Measurements from ENCODE around the gene IGF2R. TPM values are rescaled to one million over a fixed set of nuclear protein-coding genes. Genes with fewer than 3 reads are reported as not detected.

Gene IGF2R
- total and polyA plus RNA-seq, 5 donors from 2014 or later, result 8.8 to 71.2 (median 10.0) TPM

DNA sequence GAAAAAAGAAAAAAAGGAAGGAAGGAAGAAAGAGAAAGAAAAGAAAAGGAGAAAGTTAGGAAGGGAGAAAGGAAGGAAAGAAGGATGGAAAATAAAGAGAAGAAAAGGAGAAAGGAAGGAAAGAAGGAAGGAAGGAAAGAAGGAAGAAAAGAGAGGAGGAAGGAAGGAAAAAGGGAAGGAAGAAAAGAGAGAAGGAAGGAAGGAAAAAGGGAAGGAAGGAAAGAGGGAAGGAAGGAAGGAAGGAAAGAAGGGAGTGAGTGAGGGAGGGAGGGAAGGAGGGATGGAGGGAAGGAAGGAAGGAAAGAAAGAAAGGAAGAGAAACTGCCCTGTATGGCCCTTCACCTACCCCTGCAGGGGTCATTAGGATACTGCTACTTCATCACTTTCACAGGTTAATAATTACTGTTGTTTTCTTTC lies 12.9 kb upstream of the IGF2R start:
- H3K27me3 ChIP-seq (ENCODE audit: control insufficient read depth, insufficient read depth, low read length), result no peaks in the 10 kb centered on the region
- Mint-ChIP-seq H3K9me3 (no peaks in the 10 kb centered on the region), H3K27me3 (peaks cover 5% of the 10 kb centered on the region), H3K4me1 (no peaks in the 10 kb centered on the region), H3K4me3 (no peak overlapping the region), H3K27ac (no peak overlapping the region), H3K36me3 (no peaks in the 10 kb centered on the region)
- H3K27ac ChIP-seq (ENCODE audit: insufficient read depth, low read length, poor library complexity, severe bottlenecking), result no peak overlapping the region
- DNase-seq (no peak), ATAC-seq (ENCODE audit: low read depth in 2 of 2) (no peak)
- H3K4me1 ChIP-seq (ENCODE audit: control insufficient read depth, insufficient read depth, low read length, poor library complexity, severe bottlenecking), result no peaks in the 10 kb centered on the region
- no peaks in the 10 kb centered on the region for H3K9me3 ChIP-seq (ENCODE audit: control insufficient read depth in 2 of 2, low read length in 2 of 2)
- no peaks in the 10 kb centered on the region for H3K36me3 ChIP-seq (ENCODE audit: control insufficient read depth, insufficient read depth, low read length)
- no peak overlapping the region for H3K4me3 ChIP-seq (ENCODE audit: low read depth, low read length)

DNA sequence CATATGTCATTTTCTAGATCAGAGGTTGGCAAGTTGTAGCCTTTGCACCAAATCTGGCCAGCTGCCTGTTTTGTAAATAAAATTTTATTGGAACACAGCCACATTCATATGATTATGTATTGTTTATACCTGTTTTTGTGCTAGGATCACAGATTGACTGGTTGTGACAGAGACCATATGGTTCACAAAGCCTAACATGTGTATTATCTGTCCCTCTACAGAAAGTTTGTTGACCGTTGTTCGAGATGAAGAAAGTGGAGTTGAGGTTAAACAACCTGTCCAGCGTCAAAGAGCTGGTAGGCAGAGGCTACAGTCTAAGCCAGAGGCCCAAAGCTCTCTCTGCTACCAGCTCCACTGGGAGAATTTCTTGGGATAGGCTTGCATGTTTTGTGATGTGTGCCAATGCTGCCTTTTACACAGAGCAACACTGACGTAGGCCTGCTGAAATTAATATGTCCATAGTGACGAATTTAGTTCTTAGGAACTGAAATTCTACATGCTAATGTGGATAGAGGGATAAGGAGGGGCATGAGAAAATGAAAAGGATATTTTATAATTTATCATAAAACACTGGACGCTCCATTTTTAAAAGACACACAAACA lies 11.7 kb upstream of the IGF2R start:
- Mint-ChIP-seq H3K36me3 (no peaks in the 10 kb centered on the region), H3K4me1 (no peaks in the 10 kb centered on the region), H3K9me3 (peaks cover 0 to 5% (median 0%) of the 10 kb centered on the region in 7 donors), H3K27ac (no peak overlapping the region), H3K27me3 (peaks cover 9% of the 10 kb centered on the region), H3K4me3 (no peak overlapping the region)
- Histone ChIP-seq H3K4me3 (ENCODE audit: low read depth, low read length) (no peak overlapping the region), H3K27ac (ENCODE audit: insufficient read depth, low read length, poor library complexity, severe bottlenecking) (no peak overlapping the region), H3K36me3 (ENCODE audit: control insufficient read depth, insufficient read depth, low read length) (no peaks in the 10 kb centered on the region), H3K4me1 (ENCODE audit: control insufficient read depth, insufficient read depth, low read length, poor library complexity, severe bottlenecking) (no peaks in the 10 kb centered on the region), H3K27me3 (ENCODE audit: control insufficient read depth, insufficient read depth, low read length) (peaks cover 3% of the 10 kb centered on the region), H3K9me3 (ENCODE audit: control insufficient read depth in 2 of 2, low read length in 2 of 2) (no peaks in the 10 kb centered on the region)
- ATAC-seq (ENCODE audit: low read depth in 2 of 2) (no peak), DNase-seq (no peak)

DNA sequence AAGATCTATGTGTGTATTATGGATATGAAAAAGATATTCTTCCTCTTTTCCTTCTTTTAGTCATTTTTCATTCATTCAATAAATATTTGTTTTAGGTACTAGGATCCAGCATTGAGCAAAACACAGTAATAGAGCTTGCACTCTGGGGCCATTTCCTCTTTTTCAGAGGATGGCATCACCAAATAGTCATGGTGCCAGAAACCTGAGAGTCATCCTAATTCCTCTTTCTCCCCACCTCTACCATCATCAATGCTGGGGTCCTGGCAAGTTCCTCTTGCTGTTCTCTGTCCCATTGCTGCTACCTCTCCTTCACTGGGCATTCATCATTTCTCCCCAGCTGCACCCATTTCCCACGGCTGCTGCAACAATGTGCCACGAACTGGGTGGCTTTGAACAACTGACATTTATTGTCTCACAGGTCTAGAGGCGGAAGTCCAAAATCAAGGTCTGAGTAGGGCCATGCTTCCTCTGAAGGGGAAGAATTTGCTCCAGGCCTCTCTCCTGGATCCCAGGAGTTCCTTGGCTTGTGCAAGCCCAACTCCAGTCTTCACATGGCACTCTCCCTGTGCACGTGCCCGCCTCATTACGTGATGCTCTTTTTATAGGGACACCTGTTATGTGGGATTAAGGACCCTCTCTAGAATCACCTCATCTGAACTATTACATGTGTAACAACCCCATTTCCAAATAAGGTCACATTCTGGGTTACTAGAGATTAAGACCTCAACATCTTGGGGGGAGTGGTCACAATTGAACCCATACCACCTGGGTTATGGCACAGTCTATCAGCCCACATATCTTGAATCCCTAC lies 9.5 kb upstream of the IGF2R start:
- Mint-ChIP-seq H3K36me3 (no peaks in the 10 kb centered on the region), H3K9me3 (peaks cover 0 to 5% (median 0%) of the 10 kb centered on the region in 7 donors), H3K4me3 (no peak overlapping the region), H3K27ac (peak overlapping the region in 1 of 3 donors; percentile 39), H3K4me1 (no peaks in the 10 kb centered on the region), H3K27me3 (peaks cover 16% of the 10 kb centered on the region)
- Histone ChIP-seq H3K9me3 (ENCODE audit: control insufficient read depth in 2 of 2, low read length in 2 of 2) (no peaks in the 10 kb centered on the region), H3K36me3 (ENCODE audit: control insufficient read depth, insufficient read depth, low read length) (no peaks in the 10 kb centered on the region), H3K4me3 (ENCODE audit: low read depth, low read length) (no peak overlapping the region), H3K27me3 (ENCODE audit: control insufficient read depth, insufficient read depth, low read length) (peaks cover 3% of the 10 kb centered on the region), H3K27ac (ENCODE audit: insufficient read depth, low read length, poor library complexity, severe bottlenecking) (no peak overlapping the region), H3K4me1 (ENCODE audit: control insufficient read depth, insufficient read depth, low read length, poor library complexity, severe bottlenecking) (no peaks in the 10 kb centered on the region)
- ATAC-seq (ENCODE audit: low read depth in 2 of 2), result peak in 1 of 2 donors; percentile 37
- no peak for DNase-seq

DNA sequence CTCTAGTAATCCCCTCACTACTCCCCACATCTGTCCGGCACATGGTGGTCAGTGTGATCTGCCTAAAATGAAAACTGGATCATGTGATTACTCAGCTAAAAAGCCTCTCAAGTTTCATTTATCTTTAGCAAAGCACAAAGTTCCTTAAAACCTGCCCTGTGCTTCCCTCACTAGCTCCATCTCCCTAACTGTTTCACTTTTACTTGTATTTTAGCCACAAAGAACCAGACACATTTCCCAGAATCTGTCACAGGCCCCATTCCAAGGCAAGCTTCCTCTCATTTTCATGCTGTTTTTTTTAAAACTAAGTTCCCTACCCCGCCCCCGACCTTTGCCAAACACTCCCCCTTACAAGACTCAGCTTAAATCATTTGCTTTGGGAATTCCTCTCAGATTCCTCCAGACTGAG lies 8.9 kb upstream of the IGF2R start:
- ATAC-seq (ENCODE audit: low read depth in 2 of 2) (no peak), DNase-seq (no peak)
- Mint-ChIP-seq H3K27me3 (peaks cover 14% of the 10 kb centered on the region), H3K4me3 (no peak overlapping the region), H3K4me1 (no peaks in the 10 kb centered on the region), H3K9me3 (peaks cover 0 to 5% (median 0%) of the 10 kb centered on the region in 7 donors), H3K27ac (no peak overlapping the region), H3K36me3 (no peaks in the 10 kb centered on the region)
- Histone ChIP-seq H3K27me3 (ENCODE audit: control insufficient read depth, insufficient read depth, low read length) (peaks cover 3% of the 10 kb centered on the region), H3K4me1 (ENCODE audit: control insufficient read depth, insufficient read depth, low read length, poor library complexity, severe bottlenecking) (no peaks in the 10 kb centered on the region), H3K9me3 (ENCODE audit: control insufficient read depth in 2 of 2, low read length in 2 of 2) (no peaks in the 10 kb centered on the region), H3K27ac (ENCODE audit: insufficient read depth, low read length, poor library complexity, severe bottlenecking) (no peak overlapping the region), H3K4me3 (ENCODE audit: low read depth, low read length) (no peak overlapping the region), H3K36me3 (ENCODE audit: control insufficient read depth, insufficient read depth, low read length) (no peaks in the 10 kb centered on the region)

GRCh38 chr6:159960485-159960884 lies 8.4 kb upstream of the IGF2R start:
- no peak overlapping the region for H3K4me3 Mint-ChIP-seq
- H3K27me3 ChIP-seq (ENCODE audit: control insufficient read depth, insufficient read depth, low read length), result peaks cover 3% of the 10 kb centered on the region
- H3K36me3 ChIP-seq (ENCODE audit: control insufficient read depth, insufficient read depth, low read length), result no peaks in the 10 kb centered on the region
- H3K9me3 Mint-ChIP-seq, result peaks cover 0 to 5% (median 0%) of the 10 kb centered on the region in 7 donors
- H3K4me3 ChIP-seq (ENCODE audit: low read depth, low read length), result no peak overlapping the region
- no peaks in the 10 kb centered on the region for H3K9me3 ChIP-seq (ENCODE audit: control insufficient read depth in 2 of 2, low read length in 2 of 2)
- peaks cover 11% of the 10 kb centered on the region for H3K27me3 Mint-ChIP-seq
- no peak for DNase-seq
- no peak overlapping the region for H3K27ac ChIP-seq (ENCODE audit: insufficient read depth, low read length, poor library complexity, severe bottlenecking)
- no peak overlapping the region for H3K27ac Mint-ChIP-seq
- ATAC-seq (ENCODE audit: low read depth in 2 of 2), result no peak
- no peaks in the 10 kb centered on the region for H3K36me3 Mint-ChIP-seq
- no peaks in the 10 kb centered on the region for H3K4me1 ChIP-seq (ENCODE audit: control insufficient read depth, insufficient read depth, low read length, poor library complexity, severe bottlenecking)
- no peaks in the 10 kb centered on the region for H3K4me1 Mint-ChIP-seq

DNA sequence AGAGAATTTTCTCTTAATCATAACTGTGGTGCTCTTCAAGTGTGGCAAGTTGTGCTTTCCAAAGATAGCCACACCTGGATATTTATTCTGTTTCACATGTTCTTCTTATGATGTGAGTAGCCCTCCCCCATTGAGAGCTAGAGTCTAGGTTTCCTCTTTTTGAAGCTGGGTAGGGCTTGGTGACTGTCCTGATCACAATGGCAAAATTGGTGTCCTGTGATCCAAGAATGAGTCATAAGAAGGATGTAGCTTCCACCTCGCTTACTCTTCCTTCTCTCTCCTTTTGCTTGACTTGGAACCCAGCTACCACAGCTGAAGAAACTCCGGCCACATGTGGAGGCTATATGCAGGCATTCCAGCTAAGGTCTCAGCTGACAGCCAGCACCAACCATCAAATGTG lies 7.4 kb upstream of the IGF2R start:
- H3K27ac Mint-ChIP-seq, result no peak overlapping the region
- H3K36me3 Mint-ChIP-seq, result no peaks in the 10 kb centered on the region
- no peak overlapping the region for H3K4me3 ChIP-seq (ENCODE audit: low read depth, low read length)
- no peak overlapping the region for H3K4me3 Mint-ChIP-seq
- no peak for ATAC-seq (ENCODE audit: low read depth in 2 of 2)
- no peaks in the 10 kb centered on the region for H3K4me1 ChIP-seq (ENCODE audit: control insufficient read depth, insufficient read depth, low read length, poor library complexity, severe bottlenecking)
- peaks cover 3% of the 10 kb centered on the region for H3K27me3 ChIP-seq (ENCODE audit: control insufficient read depth, insufficient read depth, low read length)
- H3K27ac ChIP-seq (ENCODE audit: insufficient read depth, low read length, poor library complexity, severe bottlenecking), result no peak overlapping the region
- peaks cover 13% of the 10 kb centered on the region for H3K27me3 Mint-ChIP-seq
- no peaks in the 10 kb centered on the region for H3K9me3 ChIP-seq (ENCODE audit: control insufficient read depth in 2 of 2, low read length in 2 of 2)
- no peaks in the 10 kb centered on the region for H3K36me3 ChIP-seq (ENCODE audit: control insufficient read depth, insufficient read depth, low read length)
- H3K9me3 Mint-ChIP-seq, result peaks cover 0 to 5% (median 0%) of the 10 kb centered on the region in 7 donors
- H3K4me1 Mint-ChIP-seq, result peaks cover 0 to 1% (median 0%) of the 10 kb centered on the region in 4 donors
- no peak for DNase-seq

DNA sequence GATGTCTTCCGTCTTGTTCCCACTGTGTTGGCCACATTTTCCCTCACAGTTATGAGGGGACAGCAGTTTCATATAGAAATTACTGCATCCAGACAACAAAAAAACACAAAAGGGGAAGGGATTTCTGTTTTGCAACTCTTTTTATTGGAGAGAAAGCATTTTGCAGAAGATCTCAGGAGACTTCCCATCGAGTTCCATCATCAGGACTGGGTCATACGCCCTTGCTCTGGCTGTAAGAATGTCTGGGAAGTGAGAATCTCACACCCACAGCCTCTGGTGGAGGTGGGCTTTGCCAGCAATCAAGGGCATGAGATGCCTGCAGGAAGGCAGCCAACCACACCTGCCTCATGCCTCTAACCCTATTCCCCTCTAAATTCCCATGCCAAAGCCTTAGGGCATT lies 5.8 kb upstream of the IGF2R start:
- no peak overlapping the region for H3K27ac Mint-ChIP-seq
- ATAC-seq (ENCODE audit: low read depth in 2 of 2), result no peak
- H3K27me3 Mint-ChIP-seq, result peaks cover 16% of the 10 kb centered on the region
- Histone ChIP-seq H3K9me3 (ENCODE audit: control insufficient read depth in 2 of 2, low read length in 2 of 2) (no peaks in the 10 kb centered on the region), H3K36me3 (ENCODE audit: control insufficient read depth, insufficient read depth, low read length) (no peaks in the 10 kb centered on the region), H3K27me3 (ENCODE audit: control insufficient read depth, insufficient read depth, low read length) (peaks cover 3% of the 10 kb centered on the region), H3K27ac (ENCODE audit: insufficient read depth, low read length, poor library complexity, severe bottlenecking) (no peak overlapping the region), H3K4me3 (ENCODE audit: low read depth, low read length) (no peak overlapping the region), H3K4me1 (ENCODE audit: control insufficient read depth, insufficient read depth, low read length, poor library complexity, severe bottlenecking) (no peaks in the 10 kb centered on the region)
- H3K4me3 Mint-ChIP-seq, result no peak overlapping the region
- H3K36me3 Mint-ChIP-seq, result no peaks in the 10 kb centered on the region
- no peak for DNase-seq
- H3K9me3 Mint-ChIP-seq, result peaks cover 0 to 5% (median 0%) of the 10 kb centered on the region in 7 donors
- H3K4me1 Mint-ChIP-seq, result peaks cover 0 to 4% (median 3%) of the 10 kb centered on the region in 4 donors
